Coronary artery (tissue), 2 donors: ENCODE data around the gene KYNU.

Source experiments
- DNase-seq: peaks from one replicate; pipeline ENCODE4 v3.0.0-alpha.2; 2017; ENCODE audit warnings: low spot score
- H3K27ac ChIP-seq, 2 donors: fragments of 200-600 bp; sonication (generic); one replicate each; pipeline ENCODE4 v1.5.1; 2016 to 2019
- H3K4me3 ChIP-seq: fragments of 200-600 bp; sonication (generic); 2 replicates; pipeline ENCODE4 v1.5.1; 2016; ENCODE audit warnings: mild to moderate bottlenecking, moderate library complexity
- TF ChIP-seq, protein P1 (sequence below): fragments of 200-600 bp; sonication (generic); IDR thresholded peaks from one replicate; pipeline ENCODE4 v1.5.1; 2019; ENCODE audit warnings: antibody characterized with exemption

The KYNU gene

DNA sequence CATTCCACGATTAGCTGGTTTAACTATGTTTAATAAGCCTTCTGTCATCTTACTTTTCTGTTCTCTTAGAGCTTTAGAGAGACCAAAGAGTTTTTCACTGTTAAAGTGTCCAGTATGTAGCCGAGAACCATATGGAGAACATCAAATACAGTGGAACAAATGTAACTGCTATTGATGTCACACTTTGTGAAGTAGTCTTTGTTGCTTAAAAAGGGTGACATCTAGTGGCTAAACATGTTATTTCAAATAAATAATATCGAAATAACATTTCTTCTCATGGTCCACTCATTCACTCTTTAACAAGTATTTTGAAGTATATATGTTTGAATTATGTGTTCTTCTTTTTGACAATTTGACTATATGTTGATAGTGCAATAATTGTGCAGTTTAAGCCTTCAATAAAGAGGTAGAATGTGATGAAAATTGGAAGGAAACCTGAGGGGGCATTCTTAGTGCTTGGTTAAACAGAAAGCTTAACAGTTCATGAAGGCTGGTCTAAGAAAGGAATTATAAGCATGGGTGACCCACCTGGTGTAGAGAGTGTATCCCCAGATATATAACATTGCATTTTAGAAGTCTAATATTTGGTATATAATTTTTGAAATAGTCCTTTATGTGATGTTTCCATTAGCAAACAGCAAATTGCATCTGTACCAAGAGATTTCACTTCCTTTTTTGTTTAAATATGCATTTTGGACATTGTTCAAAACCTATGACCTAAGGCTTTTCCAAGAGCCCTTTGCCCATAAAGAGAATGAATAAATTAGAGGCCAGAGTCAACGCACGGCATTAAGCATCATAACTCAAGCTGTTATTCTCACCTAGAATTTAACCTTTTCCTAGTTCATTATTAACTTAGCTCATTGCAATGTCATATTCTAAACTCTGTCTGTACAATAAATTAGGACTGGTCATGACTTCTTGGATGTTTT, 112.1 kb downstream of the KYNU start:
- no peak for DNase-seq
- Histone ChIP-seq H3K27ac (no peak overlapping the region), H3K4me3 (peak overlapping the region; percentile 14)
- TF ChIP-seq, protein P1, sequence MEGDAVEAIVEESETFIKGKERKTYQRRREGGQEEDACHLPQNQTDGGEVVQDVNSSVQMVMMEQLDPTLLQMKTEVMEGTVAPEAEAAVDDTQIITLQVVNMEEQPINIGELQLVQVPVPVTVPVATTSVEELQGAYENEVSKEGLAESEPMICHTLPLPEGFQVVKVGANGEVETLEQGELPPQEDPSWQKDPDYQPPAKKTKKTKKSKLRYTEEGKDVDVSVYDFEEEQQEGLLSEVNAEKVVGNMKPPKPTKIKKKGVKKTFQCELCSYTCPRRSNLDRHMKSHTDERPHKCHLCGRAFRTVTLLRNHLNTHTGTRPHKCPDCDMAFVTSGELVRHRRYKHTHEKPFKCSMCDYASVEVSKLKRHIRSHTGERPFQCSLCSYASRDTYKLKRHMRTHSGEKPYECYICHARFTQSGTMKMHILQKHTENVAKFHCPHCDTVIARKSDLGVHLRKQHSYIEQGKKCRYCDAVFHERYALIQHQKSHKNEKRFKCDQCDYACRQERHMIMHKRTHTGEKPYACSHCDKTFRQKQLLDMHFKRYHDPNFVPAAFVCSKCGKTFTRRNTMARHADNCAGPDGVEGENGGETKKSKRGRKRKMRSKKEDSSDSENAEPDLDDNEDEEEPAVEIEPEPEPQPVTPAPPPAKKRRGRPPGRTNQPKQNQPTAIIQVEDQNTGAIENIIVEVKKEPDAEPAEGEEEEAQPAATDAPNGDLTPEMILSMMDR, result peak; percentile 40

DNA sequence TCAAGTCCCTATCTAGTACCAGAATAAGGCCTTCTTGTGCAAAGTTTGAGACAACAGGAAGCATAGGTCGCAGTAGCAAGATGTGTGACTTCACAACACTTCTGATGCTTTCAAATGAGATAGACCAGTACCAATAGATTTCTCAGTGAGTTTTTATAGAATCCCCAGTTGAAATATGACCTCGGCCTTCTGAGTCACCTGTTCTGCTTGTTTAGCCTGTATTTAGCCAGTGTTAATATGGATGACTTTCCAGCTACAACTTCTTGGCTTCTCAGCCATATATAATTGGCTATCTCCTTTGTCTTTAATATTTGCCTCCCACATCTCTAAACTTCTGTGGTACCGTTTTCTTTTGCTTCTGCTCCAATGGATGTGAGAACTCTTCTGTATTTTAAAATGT, 113.8 kb downstream of the KYNU start:
- no peak for DNase-seq
- Histone ChIP-seq H3K4me3 (no peak overlapping the region), H3K27ac (no peak overlapping the region)
- TF ChIP-seq, protein P1, result no peak

- no peak for DNase-seq
- Histone ChIP-seq H3K4me3 (no peak overlapping the region), H3K27ac (no peak overlapping the region)
- TF ChIP-seq, protein P1, result no peak
These were observed 115.4 kb downstream of the KYNU start for GRCh38 chr2:142992840-142993239.

GRCh38 chr2:142993771-142994170, 116.3 kb downstream of the KYNU start:
- TF ChIP-seq, protein P1, result no peak
- DNase-seq, result no peak
- H3K27ac ChIP-seq, result no peak overlapping the region
- no peak overlapping the region for H3K4me3 ChIP-seq

DNA sequence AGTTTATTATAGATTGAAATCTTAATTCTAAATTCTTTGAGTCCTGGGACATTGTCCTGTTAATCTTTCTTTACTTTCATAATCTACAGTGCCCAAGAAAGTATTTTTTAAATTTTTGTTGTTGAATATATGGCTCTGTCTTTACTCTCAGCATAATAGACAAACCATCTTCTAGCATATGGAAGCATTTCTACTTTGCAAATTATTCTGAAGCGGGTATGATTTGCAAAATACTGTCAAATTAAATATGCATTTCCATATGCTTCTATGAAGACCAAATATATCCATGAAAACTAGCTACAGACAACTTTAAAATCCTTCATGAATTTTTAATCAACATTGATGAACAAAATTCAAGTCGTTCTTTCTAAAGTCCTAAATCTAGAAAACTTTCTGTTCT, 117.2 kb downstream of the KYNU start:
- TF ChIP-seq, protein P1, result no peak
- no peak for DNase-seq
- Histone ChIP-seq H3K4me3 (no peak overlapping the region), H3K27ac (no peak overlapping the region)

- no peak overlapping the region for H3K4me3 ChIP-seq
- no peak for DNase-seq
- TF ChIP-seq, protein P1, result no peak
- no peak overlapping the region for H3K27ac ChIP-seq
These were observed 119.8 kb downstream of the KYNU start for GRCh38 chr2:142997231-142997630.

DNA sequence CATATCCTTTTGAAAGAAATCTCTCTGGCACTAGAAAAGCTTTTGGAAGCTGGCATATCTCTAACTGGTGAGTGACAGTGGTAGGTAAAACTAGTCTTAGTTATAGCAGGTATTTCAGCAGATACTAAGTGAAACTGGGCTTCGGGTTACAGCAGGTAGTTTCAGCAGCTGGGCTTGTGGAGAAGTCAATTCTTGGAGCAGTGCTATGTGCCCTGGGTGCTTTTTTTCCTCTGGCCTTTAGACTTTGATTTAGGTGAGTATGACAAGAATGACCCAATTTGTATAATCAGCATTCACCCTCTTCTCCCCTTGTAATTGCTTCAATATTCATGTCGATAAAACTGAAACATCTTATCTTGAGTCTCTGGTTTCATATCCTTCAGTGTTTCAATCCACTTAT, 123.1 kb downstream of the KYNU start:
- TF ChIP-seq, protein P1, result no peak
- Histone ChIP-seq H3K4me3 (no peak overlapping the region), H3K27ac (no peak overlapping the region)
- no peak for DNase-seq
